ENCODE data around the gene RNF40.

DNA sequence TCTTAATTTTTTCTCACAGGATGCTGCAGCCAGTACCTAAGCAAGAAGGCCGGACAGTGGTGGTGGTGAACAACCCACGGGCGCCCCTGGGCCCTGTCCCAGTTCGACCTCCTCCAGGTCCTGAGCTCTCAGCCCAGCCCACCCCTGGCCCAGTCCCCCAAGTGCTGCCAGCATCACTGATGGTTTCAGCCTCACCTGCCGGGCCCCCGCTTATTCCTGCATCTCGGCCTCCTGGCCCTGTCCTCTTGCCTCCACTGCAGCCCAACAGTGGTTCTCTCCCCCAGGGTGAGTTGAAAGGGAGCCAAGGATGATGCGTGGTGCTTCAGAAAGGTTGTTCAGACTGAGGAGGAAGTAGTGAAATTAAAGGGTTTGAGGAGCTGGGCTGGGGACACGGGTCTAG is 41.4 kb upstream of the RNF40 start:
- TF ChIP-seq, protein P1, sequence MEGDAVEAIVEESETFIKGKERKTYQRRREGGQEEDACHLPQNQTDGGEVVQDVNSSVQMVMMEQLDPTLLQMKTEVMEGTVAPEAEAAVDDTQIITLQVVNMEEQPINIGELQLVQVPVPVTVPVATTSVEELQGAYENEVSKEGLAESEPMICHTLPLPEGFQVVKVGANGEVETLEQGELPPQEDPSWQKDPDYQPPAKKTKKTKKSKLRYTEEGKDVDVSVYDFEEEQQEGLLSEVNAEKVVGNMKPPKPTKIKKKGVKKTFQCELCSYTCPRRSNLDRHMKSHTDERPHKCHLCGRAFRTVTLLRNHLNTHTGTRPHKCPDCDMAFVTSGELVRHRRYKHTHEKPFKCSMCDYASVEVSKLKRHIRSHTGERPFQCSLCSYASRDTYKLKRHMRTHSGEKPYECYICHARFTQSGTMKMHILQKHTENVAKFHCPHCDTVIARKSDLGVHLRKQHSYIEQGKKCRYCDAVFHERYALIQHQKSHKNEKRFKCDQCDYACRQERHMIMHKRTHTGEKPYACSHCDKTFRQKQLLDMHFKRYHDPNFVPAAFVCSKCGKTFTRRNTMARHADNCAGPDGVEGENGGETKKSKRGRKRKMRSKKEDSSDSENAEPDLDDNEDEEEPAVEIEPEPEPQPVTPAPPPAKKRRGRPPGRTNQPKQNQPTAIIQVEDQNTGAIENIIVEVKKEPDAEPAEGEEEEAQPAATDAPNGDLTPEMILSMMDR (IDR thresholded peaks at IDR 0.05): no peak
- TF ChIP-seq POLR2AphosphoS5 (IDR thresholded peaks at IDR 0.05) (no peak), POLR2A (IDR thresholded peaks at IDR 0.05) (no peak)

All from transverse colon (tissue), 4 donors.